HL-60 (cell line): ENCODE data around the gene CARD14.

Source experiments
- POLR2AphosphoS5 ChIP-seq: IDR thresholded peaks from 2 replicates; pipeline ENCODE4 v1.6.1; 2012; ENCODE audit warnings: low read depth
- TF ChIP-seq, protein P1 (sequence below): IDR thresholded peaks from one replicate; pipeline ENCODE4 v1.5.1; 2011; ENCODE audit warnings: low read length, control low read depth, inconsistent platforms; ENCODE audit not compliant: insufficient read depth
- TF ChIP-seq, protein P2 (sequence below): IDR thresholded peaks from 2 replicates; pipeline ENCODE4 v1.6.1; 2012; ENCODE audit warnings: low read depth; ENCODE audit not compliant: insufficient replicate concordance

- TF ChIP-seq, protein P1, sequence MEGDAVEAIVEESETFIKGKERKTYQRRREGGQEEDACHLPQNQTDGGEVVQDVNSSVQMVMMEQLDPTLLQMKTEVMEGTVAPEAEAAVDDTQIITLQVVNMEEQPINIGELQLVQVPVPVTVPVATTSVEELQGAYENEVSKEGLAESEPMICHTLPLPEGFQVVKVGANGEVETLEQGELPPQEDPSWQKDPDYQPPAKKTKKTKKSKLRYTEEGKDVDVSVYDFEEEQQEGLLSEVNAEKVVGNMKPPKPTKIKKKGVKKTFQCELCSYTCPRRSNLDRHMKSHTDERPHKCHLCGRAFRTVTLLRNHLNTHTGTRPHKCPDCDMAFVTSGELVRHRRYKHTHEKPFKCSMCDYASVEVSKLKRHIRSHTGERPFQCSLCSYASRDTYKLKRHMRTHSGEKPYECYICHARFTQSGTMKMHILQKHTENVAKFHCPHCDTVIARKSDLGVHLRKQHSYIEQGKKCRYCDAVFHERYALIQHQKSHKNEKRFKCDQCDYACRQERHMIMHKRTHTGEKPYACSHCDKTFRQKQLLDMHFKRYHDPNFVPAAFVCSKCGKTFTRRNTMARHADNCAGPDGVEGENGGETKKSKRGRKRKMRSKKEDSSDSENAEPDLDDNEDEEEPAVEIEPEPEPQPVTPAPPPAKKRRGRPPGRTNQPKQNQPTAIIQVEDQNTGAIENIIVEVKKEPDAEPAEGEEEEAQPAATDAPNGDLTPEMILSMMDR: no peak
- no peak for TF ChIP-seq POLR2AphosphoS5
- TF ChIP-seq, protein P2, sequence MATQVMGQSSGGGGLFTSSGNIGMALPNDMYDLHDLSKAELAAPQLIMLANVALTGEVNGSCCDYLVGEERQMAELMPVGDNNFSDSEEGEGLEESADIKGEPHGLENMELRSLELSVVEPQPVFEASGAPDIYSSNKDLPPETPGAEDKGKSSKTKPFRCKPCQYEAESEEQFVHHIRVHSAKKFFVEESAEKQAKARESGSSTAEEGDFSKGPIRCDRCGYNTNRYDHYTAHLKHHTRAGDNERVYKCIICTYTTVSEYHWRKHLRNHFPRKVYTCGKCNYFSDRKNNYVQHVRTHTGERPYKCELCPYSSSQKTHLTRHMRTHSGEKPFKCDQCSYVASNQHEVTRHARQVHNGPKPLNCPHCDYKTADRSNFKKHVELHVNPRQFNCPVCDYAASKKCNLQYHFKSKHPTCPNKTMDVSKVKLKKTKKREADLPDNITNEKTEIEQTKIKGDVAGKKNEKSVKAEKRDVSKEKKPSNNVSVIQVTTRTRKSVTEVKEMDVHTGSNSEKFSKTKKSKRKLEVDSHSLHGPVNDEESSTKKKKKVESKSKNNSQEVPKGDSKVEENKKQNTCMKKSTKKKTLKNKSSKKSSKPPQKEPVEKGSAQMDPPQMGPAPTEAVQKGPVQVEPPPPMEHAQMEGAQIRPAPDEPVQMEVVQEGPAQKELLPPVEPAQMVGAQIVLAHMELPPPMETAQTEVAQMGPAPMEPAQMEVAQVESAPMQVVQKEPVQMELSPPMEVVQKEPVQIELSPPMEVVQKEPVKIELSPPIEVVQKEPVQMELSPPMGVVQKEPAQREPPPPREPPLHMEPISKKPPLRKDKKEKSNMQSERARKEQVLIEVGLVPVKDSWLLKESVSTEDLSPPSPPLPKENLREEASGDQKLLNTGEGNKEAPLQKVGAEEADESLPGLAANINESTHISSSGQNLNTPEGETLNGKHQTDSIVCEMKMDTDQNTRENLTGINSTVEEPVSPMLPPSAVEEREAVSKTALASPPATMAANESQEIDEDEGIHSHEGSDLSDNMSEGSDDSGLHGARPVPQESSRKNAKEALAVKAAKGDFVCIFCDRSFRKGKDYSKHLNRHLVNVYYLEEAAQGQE: no peak
These were observed 19.8 kb downstream of the CARD14 start for GRCh38 chr17:80189611-80190010.
